Caco-2 (cell line): Measurements from ENCODE around the gene PNPT1. TPM values are rescaled to one million over a fixed set of nuclear protein-coding genes. Genes with fewer than 3 reads are reported as not detected.

Experiments
- BruUV-seq: library from RNA; stranded (reverse); fragments of 400-500 nt; replicated peaks from 2 replicates; lab custom pipeline; 2021; lab: Mats Ljungman, UMichigan
- CTCF ChIA-PET: fragments of 300-600 bp; sonication (Branson Sonifier 250); formaldehyde crosslinking; loops from one replicate; lab custom pipeline; 2022; ENCODE audit warnings: antibody characterized with exemption; lab: Charles Lee
- POLR2A ChIA-PET: fragments of 300-600 bp; sonication (Branson Sonifier 250); formaldehyde crosslinking; loops from one replicate; lab custom pipeline; 2022; ENCODE audit warnings: antibody characterized with exemption; lab: Charles Lee
- DNase-seq, 2 experiments: peaks; one replicate each; pipeline versions ENCODE4 v3.0.0 to v3.0.0-alpha.2; 2020 to 2022
- H3K27me3 ChIP-seq: replicated peaks from 2 replicates; pipeline ENCODE4 v1.6.0; 2011; ENCODE audit warnings: low read length; ENCODE audit not compliant: control insufficient read depth, insufficient read depth
- H3K36me3 ChIP-seq: 2 replicates; pipeline ENCODE4 v1.5.1; 2011; ENCODE audit warnings: low read length; ENCODE audit not compliant: control insufficient read depth, insufficient read depth
- H3K4me1 ChIP-seq: fragments of 250-450 bp; sonication (Bioruptor Pico); 2 replicates; pipeline ENCODE4 v1.5.1; 2020; ENCODE audit warnings: mild to moderate bottlenecking
- H3K4me3 ChIP-seq: 2 replicates; pipeline ENCODE4 v1.5.1; 2011; ENCODE audit warnings: low read depth, mild to moderate bottlenecking, control low read depth, low read length
- H3K9me3 ChIP-seq: fragments of 250-450 bp; sonication (Bioruptor Pico); 2 replicates; pipeline ENCODE4 v1.5.1; 2020; ENCODE audit warnings: mild to moderate bottlenecking, moderate library complexity
- H3K27ac Mint-ChIP-seq: one replicate; pipeline ENCODE4 v1.8.0; 2022; ENCODE audit warnings: mixed read lengths; ENCODE audit not compliant: unreplicated experiment
- H3K27me3 Mint-ChIP-seq: one replicate; pipeline ENCODE4 v1.8.0; 2022; ENCODE audit warnings: mixed read lengths; ENCODE audit not compliant: insufficient read depth, unreplicated experiment
- H3K36me3 Mint-ChIP-seq: one replicate; pipeline ENCODE4 v1.8.0; 2022; ENCODE audit warnings: mild to moderate bottlenecking, mixed read lengths; ENCODE audit not compliant: insufficient read depth, unreplicated experiment
- H3K4me1 Mint-ChIP-seq: one replicate; pipeline ENCODE4 v1.8.0; 2022; ENCODE audit warnings: low read depth, mixed read lengths; ENCODE audit not compliant: unreplicated experiment
- H3K4me3 Mint-ChIP-seq: one replicate; pipeline ENCODE4 v1.8.0; 2022; ENCODE audit warnings: mild to moderate bottlenecking, moderate library complexity, mixed read lengths; ENCODE audit not compliant: unreplicated experiment
- H3K9me3 Mint-ChIP-seq: one replicate; pipeline ENCODE4 v1.8.0; 2022; ENCODE audit warnings: mixed read lengths; ENCODE audit not compliant: unreplicated experiment
- CTCF ChIP-seq, 2 experiments: fragments of 200-600 bp in 1 of 2; IDR thresholded peaks; 1 replicate in 1 of 2; 2 replicates in 1 of 2; pipeline versions ENCODE4 v1.5.1 to v1.8.0; 2011 to 2022; ENCODE audit warnings: antibody characterized with exemption in 1 of 2, control low read depth in 1 of 2, inconsistent platforms in 1 of 2, low read depth in 1 of 2, low read length in 1 of 2, mild to moderate bottlenecking in 1 of 2, moderate library complexity in 1 of 2; ENCODE audit not compliant: insufficient read depth in 1 of 2, severe bottlenecking in 1 of 2, unreplicated experiment in 1 of 2
- intact Hi-C: fragments of 100-400 bp; cut with micrococcal nuclease; formaldehyde crosslinking; loops from one replicate; pipeline ENCODE4 v1.10.0; 2022; ENCODE audit not compliant: unreplicated experiment
- total RNA-seq: library from RNA; stranded (reverse); gene quantifications from 2 replicates; pipeline ENCODE4 v1.2.3, GENCODE V29; 2022

Gene PNPT1
- total RNA-seq, 1 experiment from 2014 or later = 85.2 TPM

- Histone ChIP-seq H3K4me3 (no peak overlapping the region), H3K27me3 (no peaks in the 10 kb centered on the region), H3K9me3 (no peaks in the 10 kb centered on the region), H3K36me3 (peaks cover 4% of the 10 kb centered on the region), H3K4me1 (peaks cover 17% of the 10 kb centered on the region)
- POLR2A ChIA-PET = interaction anchor here (0.9 to 1.3 kb wide), 2 partner anchors 8 to 91 kb away, joined by 3 to 8 read pairs; partner anchors contain the start of gene CFAP36
- CTCF ChIA-PET = interaction anchor here (0.6 to 0.7 kb wide), 2 partner anchors 17 to 22 kb away, joined by 3 to 4 read pairs; no protein-coding TSS in a partner anchor
- Mint-ChIP-seq H3K4me1 (peaks cover 15% of the 10 kb centered on the region), H3K27me3 (no peaks in the 10 kb centered on the region), H3K4me3 (no peak overlapping the region), H3K36me3 (peaks cover 40% of the 10 kb centered on the region), H3K27ac (no peak overlapping the region), H3K9me3 (no peaks in the 10 kb centered on the region)
- BruUV-seq = no TSS peak
- intact Hi-C loops = no loop called here
- no peak for TF ChIP-seq CTCF (IDR thresholded peaks at IDR 0.05; ENCODE audit: insufficient read depth in 1 of 2, low read depth in 1 of 2, low read length in 1 of 2, severe bottlenecking in 1 of 2, unreplicated experiment in 1 of 2)
- DNase-seq = no peak
Measured at GRCh38 chr2:55609938-55610578, 83.6 kb downstream of the PNPT1 start.

GRCh38 chr2:55609193-55609794, 84.3 kb downstream of the PNPT1 start:
- intact Hi-C loops = no loop called here
- TF ChIP-seq CTCF (IDR thresholded peaks at IDR 0.05; ENCODE audit: insufficient read depth in 1 of 2, low read depth in 1 of 2, low read length in 1 of 2, severe bottlenecking in 1 of 2, unreplicated experiment in 1 of 2) = no peak
- Histone ChIP-seq H3K4me3 (no peak overlapping the region), H3K4me1 (peaks cover 17% of the 10 kb centered on the region), H3K27me3 (no peaks in the 10 kb centered on the region), H3K9me3 (no peaks in the 10 kb centered on the region), H3K36me3 (peaks cover 4% of the 10 kb centered on the region)
- ChIA-PET POLR2A (interaction anchor here (1.3 kb wide), 1 partner anchor 9 kb away, joined by 8 read pairs; no protein-coding TSS in a partner anchor), CTCF (no interaction called here)
- Mint-ChIP-seq H3K4me1 (peaks cover 12% of the 10 kb centered on the region), H3K27ac (no peak overlapping the region), H3K4me3 (no peak overlapping the region), H3K27me3 (no peaks in the 10 kb centered on the region), H3K36me3 (peaks cover 36% of the 10 kb centered on the region), H3K9me3 (no peaks in the 10 kb centered on the region)
- no peak for DNase-seq
- no TSS peak for BruUV-seq

- H3K36me3 ChIP-seq = peaks cover 2% of the 10 kb centered on the region
- no peaks in the 10 kb centered on the region for H3K9me3 ChIP-seq
- no peaks in the 10 kb centered on the region for H3K9me3 Mint-ChIP-seq
- no peak for DNase-seq
- H3K4me1 Mint-ChIP-seq = peaks cover 10% of the 10 kb centered on the region
- peaks cover 17% of the 10 kb centered on the region for H3K4me1 ChIP-seq
- BruUV-seq = no TSS peak
- TF ChIP-seq CTCF (IDR thresholded peaks at IDR 0.05; ENCODE audit: insufficient read depth in 1 of 2, low read depth in 1 of 2, low read length in 1 of 2, severe bottlenecking in 1 of 2, unreplicated experiment in 1 of 2) = no peak
- H3K27me3 ChIP-seq = no peaks in the 10 kb centered on the region
- peaks cover 27% of the 10 kb centered on the region for H3K36me3 Mint-ChIP-seq
- ChIA-PET CTCF (no interaction called here), POLR2A (interaction anchor here (1.0 kb wide), 1 partner anchor 10 kb away, joined by 3 read pairs; no protein-coding TSS in a partner anchor)
- no peak overlapping the region for H3K4me3 ChIP-seq
- no peak overlapping the region for H3K4me3 Mint-ChIP-seq
- intact Hi-C loops = no loop called here
- H3K27me3 Mint-ChIP-seq = no peaks in the 10 kb centered on the region
- no peak overlapping the region for H3K27ac Mint-ChIP-seq
Measured at GRCh38 chr2:55607717-55608116, 85.9 kb downstream of the PNPT1 start.
